HTR-8/SVneo (cell line): ENCODE results near the gene GOSR2.
"Not testable (repeated sequence)": the region's sequence is repeated elsewhere in the genome, so short reads cannot be mapped to it uniquely, and the experiment has no call there.

Experiments
- DNase-seq: peaks from one replicate; pipeline ENCODE4 v3.0.0; 2011; ENCODE audit warnings: low spot score, mixed read lengths; ENCODE audit not compliant: insufficient read length
- FAIRE-seq: peaks from 2 replicates; lab custom pipeline; 2011; peaks lifted over from hg19 to GRCh38; lab: Jason Lieb, UNC

Gene GOSR2

GRCh38 chr17:46982577-46982976 is 59.6 kb downstream of the GOSR2 start:
- no peak for FAIRE-seq

GRCh38 chr17:46983782-46984181 is 60.8 kb downstream of the GOSR2 start:
- FAIRE-seq (no peak), DNase-seq (no peak)

More at GRCh38 chr17:46982577-46982976, 59.6 kb downstream of the GOSR2 start:
- no peak for DNase-seq

- no peak for FAIRE-seq
- DNase-seq, result no peak
Measured at GRCh38 chr17:46984341-46984740, 61.4 kb downstream of the GOSR2 start.

- no peak for DNase-seq
Measured at GRCh38 chr17:46984892-46985291, 61.9 kb downstream of the GOSR2 start.

GRCh38 chr17:46986366-46986765 is 63.4 kb downstream of the GOSR2 start:
- DNase-seq (no peak), FAIRE-seq (no peak)

More at GRCh38 chr17:46984892-46985291, 61.9 kb downstream of the GOSR2 start:
- FAIRE-seq, result no peak

- DNase-seq, FAIRE-seq: not testable (repeated sequence)
Measured at GRCh38 chr17:46987927-46988326, 65.0 kb downstream of the GOSR2 start.

- DNase-seq, result no peak
- FAIRE-seq, result no peak
Measured at GRCh38 chr17:46989637-46990431, 66.9 kb downstream of the GOSR2 start.

GRCh38 chr17:46991617-46992016 is 68.7 kb downstream of the GOSR2 start:
- FAIRE-seq (no peak), DNase-seq (no peak)
